Keratinocyte (primary cell): ENCODE measurements around the gene THAP2. TPM values are rescaled to one million over a fixed set of nuclear protein-coding genes. Genes with fewer than 3 reads are reported as not detected.
"Not testable (repeated sequence)": the region's sequence is repeated elsewhere in the genome, so short reads cannot be mapped to it uniquely, and the experiment has no call there.

Experiments
- DNase-seq: peaks from one replicate; pipeline ENCODE4 v3.0.0-alpha.2; 2011; ENCODE audit warnings: low read depth, missing footprints, low spot score
- FAIRE-seq: peaks from 2 replicates; lab custom pipeline; 2011; peaks lifted over from hg19 to GRCh38; lab: Jason Lieb, UNC
- H2AFZ ChIP-seq: 2 replicates; pipeline ENCODE4 v1.6.0; 2012; ENCODE audit warnings: low read length, control low read depth, inconsistent platforms; ENCODE audit not compliant: control insufficient read depth
- H3K27ac ChIP-seq: 2 replicates; pipeline ENCODE4 v1.5.1; 2011; ENCODE audit warnings: low read length; ENCODE audit not compliant: control insufficient read depth, insufficient read depth
- H3K27me3 ChIP-seq: 3 replicates; pipeline ENCODE4 v1.6.0; 2011; ENCODE audit warnings: low read length; ENCODE audit not compliant: control insufficient read depth, insufficient read depth; ENCODE audit errors: extremely low read depth
- H3K36me3 ChIP-seq, 2 experiments: 2 replicates in 1 of 2; 3 replicates in 1 of 2; pipeline ENCODE4 v1.5.1; 2011; ENCODE audit warnings: low read length in 2 of 2, mild to moderate bottlenecking in 1 of 2; ENCODE audit not compliant: control insufficient read depth in 2 of 2, insufficient read depth in 2 of 2; ENCODE audit errors: extremely low read depth in 1 of 2
- H3K4me1 ChIP-seq: 3 replicates; pipeline ENCODE4 v1.5.1; 2011; ENCODE audit warnings: low read length; ENCODE audit not compliant: control insufficient read depth, insufficient read depth; ENCODE audit errors: extremely low read depth
- H3K4me2 ChIP-seq: 3 replicates; pipeline ENCODE4 v1.6.0; 2011; ENCODE audit warnings: low read depth, low read length; ENCODE audit not compliant: control insufficient read depth, insufficient read depth; ENCODE audit errors: extremely low read depth
- H3K4me3 ChIP-seq, 3 experiments: fragments of 200-600 bp in 1 of 3; sonication (generic) in 1 of 3; 2 replicates in 2 of 3; 3 replicates in 1 of 3; pipeline ENCODE4 v1.5.1; 2011 to 2016; ENCODE audit warnings: low read length in 3 of 3, mild to moderate bottlenecking in 3 of 3, control low read depth in 2 of 3, inconsistent platforms in 1 of 3, low read depth in 1 of 3, mixed read lengths in 1 of 3, mixed run types in 1 of 3, moderate library complexity in 1 of 3; ENCODE audit not compliant: control insufficient read depth in 2 of 3, insufficient read depth in 2 of 3; ENCODE audit errors: extremely low read depth in 1 of 3
- H3K79me2 ChIP-seq: 2 replicates; pipeline ENCODE4 v1.6.0; 2012; ENCODE audit warnings: low read length; ENCODE audit not compliant: control insufficient read depth, insufficient read depth
- H3K9ac ChIP-seq: 3 replicates; pipeline ENCODE4 v1.6.0; 2011; ENCODE audit warnings: low read length; ENCODE audit not compliant: control insufficient read depth, insufficient read depth; ENCODE audit errors: extremely low read depth
- H3K9me1 ChIP-seq: 3 replicates; pipeline ENCODE4 v1.6.0; 2011; ENCODE audit warnings: low read length; ENCODE audit not compliant: control insufficient read depth, insufficient read depth; ENCODE audit errors: extremely low read depth
- H3K9me3 ChIP-seq: 2 replicates; pipeline ENCODE4 v1.5.1; 2012; ENCODE audit warnings: low read depth, low read length; ENCODE audit not compliant: control insufficient read depth
- H4K20me1 ChIP-seq: 3 replicates; pipeline ENCODE4 v1.6.0; 2011; ENCODE audit warnings: low read length; ENCODE audit not compliant: control insufficient read depth, insufficient read depth; ENCODE audit errors: extremely low read depth
- CTCF ChIP-seq, 3 experiments: IDR thresholded peaks in 1 of 3; conservative IDR thresholded peaks in 1 of 3; optimal IDR thresholded peaks in 1 of 3; 2 replicates in 2 of 3; 3 replicates in 1 of 3; pipeline versions ENCODE3 to v1.5.1; 2011; ENCODE audit warnings: low read length in 3 of 3, mild to moderate bottlenecking in 3 of 3, moderate library complexity in 2 of 3, control low read depth in 1 of 3, inconsistent platforms in 1 of 3; ENCODE audit not compliant: insufficient read depth in 2 of 3; ENCODE audit errors: extremely low read depth in 1 of 3
- EZH2 ChIP-seq: IDR thresholded peaks from one replicate; pipeline ENCODE4 v1.6.1; 2012; ENCODE audit warnings: inconsistent platforms, mild to moderate bottlenecking, low read length, moderate library complexity
- dilution Hi-C: fragments of 300-500 bp; cut with MboI; formaldehyde crosslinking; loops from one replicate; pipeline ENCODE4 v1.7.0; 2020; ENCODE audit warnings: low sequenced_read_pairs; ENCODE audit not compliant: extremely low pct_ligation_motif_present
- polyA plus RNA-seq, 5 experiments: library from polyadenylated mRNA; depleted of rRNA in 3 of 5; stranded (reverse) in 3 of 5; stranded (forward) in 1 of 5; unstranded in 1 of 5; fragments of >200 nt; gene quantifications; 1 replicate in 1 of 5; 2 replicates in 3 of 5; 3 replicates in 1 of 5; pipeline versions ENCODE4 v1.2.1 to v1.2.3, GENCODE V29; 2011 to 2012; ENCODE audit warnings: missing spikeins in 2 of 5, low read depth in 1 of 5, low replicate concordance in 1 of 5

Gene THAP2
- polyA plus RNA-seq, 1 donor (not counting 4 experiments of a cell fraction or from before 2014, with no cell fraction given), result 4.4 TPM

- no peaks in the 10 kb centered on the region for H3K9me1 ChIP-seq
- peak within 1 kb of the TSS; percentile 67 to 91 (median 80) for H3K4me3 ChIP-seq
- DNase-seq (no peak), FAIRE-seq (peak; percentile 41)
- H3K79me2 ChIP-seq, result peaks cover 2% of the 10 kb centered on the region
- peak within 1 kb of the TSS; percentile 69 for H3K4me2 ChIP-seq
- H3K27ac ChIP-seq, result peak within 1 kb of the TSS; percentile 90
- peak within 1 kb of the TSS; percentile 87 for H3K9ac ChIP-seq
- H3K4me1 ChIP-seq, result peaks cover 32% of the 10 kb centered on the region
- H4K20me1 ChIP-seq, result no peaks in the 10 kb centered on the region
- H3K36me3 ChIP-seq, result no peaks in the 10 kb centered on the region
- no peaks in the 10 kb centered on the region for H3K27me3 ChIP-seq
- H3K9me3 ChIP-seq, result no peaks in the 10 kb centered on the region
- dilution Hi-C loops, result no loop called here
- H2AFZ ChIP-seq, result peak within 1 kb of the TSS; percentile 93
- TF ChIP-seq EZH2 (no peak), CTCF (optimal IDR thresholded peaks at IDR 0.05 in 1 of 3, IDR thresholded peaks at IDR 0.05 in 1 of 3, conservative IDR thresholded peaks at IDR 0.05 in 1 of 3; ENCODE audit: extremely low read depth in 1 of 3, insufficient read depth in 2 of 3, low read length in 3 of 3) (peak; percentile 15 to 54 (median 49))
Measured at GRCh38 chr12:71685914-71686657, 22.0 kb downstream of the THAP2 start, which contains the start of gene TMEM19. TMEM19 (plus strand) TSS chr12:71686082; CDS start chr12:71686681, 599 bp downstream.

- TF ChIP-seq EZH2 (no peak), CTCF (optimal IDR thresholded peaks at IDR 0.05 in 1 of 3, IDR thresholded peaks at IDR 0.05 in 1 of 3, conservative IDR thresholded peaks at IDR 0.05 in 1 of 3; ENCODE audit: extremely low read depth in 1 of 3, insufficient read depth in 2 of 3, low read length in 3 of 3) (no peak)
- FAIRE-seq (no peak), DNase-seq (no peak)
- Histone ChIP-seq H3K9me3 (no peaks in the 10 kb centered on the region), H3K9me1 (no peaks in the 10 kb centered on the region), H3K79me2 (peaks cover 2% of the 10 kb centered on the region), H2AFZ (peak overlapping the region; percentile 93), H3K27me3 (no peaks in the 10 kb centered on the region), H3K4me2 (peak overlapping the region; percentile 69), H3K27ac (peak overlapping the region; percentile 90), H3K4me3 (peak overlapping the region; percentile 67 to 91 (median 80)), H3K4me1 (peaks cover 32% of the 10 kb centered on the region), H3K36me3 (no peaks in the 10 kb centered on the region), H3K9ac (peak overlapping the region; percentile 87), H4K20me1 (no peaks in the 10 kb centered on the region)
- dilution Hi-C loops, result no loop called here
Measured at GRCh38 chr12:71686658-71687025, 22.5 kb downstream of the THAP2 start.

GRCh38 chr12:71687172-71687571 lies 23.1 kb downstream of the THAP2 start:
- H4K20me1 ChIP-seq, FAIRE-seq, H3K27me3 ChIP-seq, H3K9me3 ChIP-seq, H3K79me2 ChIP-seq, DNase-seq, H3K36me3 ChIP-seq, H3K9me1 ChIP-seq, dilution Hi-C loops: not testable (repeated sequence)
- H3K27ac ChIP-seq, result peak overlapping the region; percentile 90
- peak overlapping the region; percentile 87 for H3K9ac ChIP-seq
- H3K4me1 ChIP-seq, result peaks cover 32% of the 10 kb centered on the region
- H2AFZ ChIP-seq, result peak overlapping the region; percentile 74
- peak overlapping the region; percentile 69 for H3K4me2 ChIP-seq
- peak overlapping the region; percentile 67 to 91 (median 80) for H3K4me3 ChIP-seq
